Activated CD4-positive, alpha-beta T cell treated with anti-CD3 and anti-CD28 coated beads for 4 hours (primary cell): ENCODE measurements around the gene PTGS1.
"Not testable (repeated sequence)": the region's sequence is repeated elsewhere in the genome, so short reads cannot be mapped to it uniquely, and the experiment has no call there.

Experiments used
- DNase-seq, 2 donors: peaks; one replicate each; pipeline ENCODE4 v3.0.0-alpha.2; 2020

The PTGS1 gene

GRCh38 chr9:122347348-122348287, 23.2 kb upstream of the PTGS1 start:
- no peak for DNase-seq

DNA sequence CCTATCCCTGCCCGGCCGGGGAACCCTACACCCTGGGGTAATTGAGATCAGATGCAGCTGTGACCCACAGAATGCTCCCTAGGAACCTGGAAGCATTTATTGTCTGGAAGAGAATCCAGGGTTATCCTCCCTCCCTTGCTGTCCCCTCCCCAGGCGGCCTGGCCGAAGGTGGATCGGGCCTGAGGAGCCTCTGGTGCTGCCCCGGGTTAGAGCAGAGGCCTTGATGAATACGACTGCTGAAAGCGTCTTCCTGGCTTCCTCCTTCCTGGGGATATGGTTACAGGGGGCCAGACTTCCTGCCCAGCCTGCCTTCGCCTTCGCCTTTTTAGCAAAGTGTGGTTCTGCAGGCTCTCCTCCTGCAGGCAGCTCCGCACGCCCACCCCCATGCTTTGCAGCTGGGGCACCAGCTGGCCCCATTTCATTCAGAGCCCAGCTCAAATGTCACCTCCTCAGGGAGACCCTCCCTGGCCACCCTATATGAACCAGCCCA, 22.5 kb upstream of the PTGS1 start:
- DNase-seq = no peak

GRCh38 chr9:122348791-122349190, 22.0 kb upstream of the PTGS1 start:
- DNase-seq = no peak

DNA sequence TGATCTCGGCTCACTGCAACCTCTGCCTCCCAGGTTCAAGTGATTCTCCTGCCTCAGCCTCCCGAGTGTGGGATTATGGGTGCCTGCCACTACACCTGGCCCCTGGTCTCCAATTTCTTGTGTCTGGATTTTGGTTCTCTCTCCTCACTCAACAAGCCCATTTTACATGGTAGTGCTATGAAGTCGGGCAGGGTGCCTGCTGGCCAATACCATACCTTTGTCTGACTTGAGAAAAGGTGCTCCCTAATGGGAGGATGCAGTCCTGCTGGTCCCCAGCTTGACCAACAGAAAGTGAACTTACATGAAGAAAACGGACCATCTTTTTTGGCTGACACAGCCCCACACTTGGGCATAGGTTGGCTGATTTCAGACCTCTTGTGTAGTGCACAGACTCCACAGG, 21.6 kb upstream of the PTGS1 start:
- no peak for DNase-seq

DNA sequence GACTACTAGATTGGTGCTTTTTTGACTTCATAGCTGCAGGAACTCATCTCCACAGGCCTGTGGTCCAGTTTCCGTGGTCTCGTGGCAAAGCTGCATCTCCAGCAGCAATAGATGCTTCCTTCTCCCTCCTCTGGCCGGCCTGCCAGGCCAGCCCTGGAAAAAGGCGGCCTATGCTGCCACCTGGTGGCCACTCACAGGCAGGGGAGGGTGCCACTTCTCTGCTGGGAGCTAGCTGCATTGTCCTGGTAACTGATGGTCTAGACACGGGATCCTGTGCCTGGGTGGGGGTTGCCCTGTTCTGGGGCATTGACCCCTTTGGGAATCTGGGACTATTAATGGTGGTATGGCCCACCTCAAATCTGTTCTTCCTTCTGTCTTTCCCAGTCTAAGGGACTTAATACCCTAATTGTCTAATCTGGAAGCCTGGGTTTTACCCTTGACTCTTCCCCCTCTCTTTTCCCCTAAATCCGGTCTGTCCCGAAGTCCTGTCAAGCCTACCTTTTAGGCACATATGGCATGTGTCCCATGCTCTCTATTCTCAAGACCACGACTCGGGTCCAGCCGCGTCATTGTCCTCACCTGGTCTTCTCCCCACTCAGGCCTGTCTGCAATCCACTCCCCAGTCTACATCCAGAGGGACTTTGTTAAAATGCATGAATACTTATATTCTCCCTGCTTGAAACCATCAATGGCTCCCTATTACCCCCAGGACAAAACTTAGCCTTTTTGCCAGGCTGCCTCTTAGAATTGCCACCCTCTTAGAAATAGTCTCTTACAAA, 20.1 kb upstream of the PTGS1 start:
- DNase-seq = peak; percentile 64 to 73

GRCh38 chr9:122354536-122355199, 16.2 kb upstream of the PTGS1 start:
- DNase-seq = no peak

DNA sequence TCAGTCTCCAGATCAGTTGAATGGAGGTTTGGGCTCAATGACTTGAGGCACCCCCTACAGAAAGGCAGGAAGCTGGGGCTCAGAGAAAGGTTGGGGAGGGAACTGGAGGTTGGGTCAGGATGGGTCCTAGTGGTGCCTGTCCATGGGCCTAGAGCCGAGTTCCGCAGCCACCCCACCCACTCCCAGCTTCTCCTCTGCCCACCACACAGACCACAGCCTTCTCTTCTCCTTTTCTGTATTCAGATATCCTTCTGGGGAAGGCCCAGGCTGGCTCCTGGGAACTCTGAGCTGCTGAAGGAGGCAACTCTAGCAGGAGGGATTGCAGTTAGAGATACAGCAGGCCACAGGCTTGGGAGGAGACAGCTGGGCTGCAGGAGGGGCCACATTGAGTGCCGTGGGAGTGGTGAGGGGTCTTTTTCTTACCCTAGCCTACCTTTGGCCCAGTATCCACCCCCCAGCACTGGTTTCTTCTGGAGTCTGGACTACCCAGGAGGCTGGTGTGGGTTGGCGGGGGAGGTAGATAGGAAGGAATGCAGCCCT, 15.4 kb upstream of the PTGS1 start:
- DNase-seq = no peak

DNA sequence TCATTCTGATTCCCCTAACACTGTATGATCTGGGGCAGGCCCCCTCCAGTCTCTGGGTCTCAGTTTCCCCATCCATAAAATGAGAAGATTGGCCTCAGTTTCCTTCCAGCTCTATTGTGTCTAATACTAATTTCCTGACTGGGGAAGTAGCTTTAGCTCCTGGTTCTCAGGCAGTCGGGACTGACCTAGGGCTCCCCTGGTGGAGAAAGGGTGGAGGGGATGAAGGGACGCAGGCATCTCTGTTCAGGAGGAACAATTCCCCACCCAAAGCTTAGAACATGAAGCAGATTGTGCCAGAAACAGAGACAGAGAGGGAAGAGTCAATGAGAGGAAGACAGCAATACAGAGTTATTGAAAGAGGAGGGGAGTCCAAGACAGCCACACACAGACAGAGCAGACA, 14.2 kb upstream of the PTGS1 start:
- DNase-seq = no peak

GRCh38 chr9:122360891-122361290, 9.9 kb upstream of the PTGS1 start:
- no peak for DNase-seq

GRCh38 chr9:122363131-122363530, 7.7 kb upstream of the PTGS1 start:
- not testable (repeated sequence) for DNase-seq

GRCh38 chr9:122364117-122364782, 6.6 kb upstream of the PTGS1 start:
- no peak for DNase-seq

- no peak for DNase-seq
Measured at GRCh38 chr9:122364783-122365150, 6.1 kb upstream of the PTGS1 start.

DNA sequence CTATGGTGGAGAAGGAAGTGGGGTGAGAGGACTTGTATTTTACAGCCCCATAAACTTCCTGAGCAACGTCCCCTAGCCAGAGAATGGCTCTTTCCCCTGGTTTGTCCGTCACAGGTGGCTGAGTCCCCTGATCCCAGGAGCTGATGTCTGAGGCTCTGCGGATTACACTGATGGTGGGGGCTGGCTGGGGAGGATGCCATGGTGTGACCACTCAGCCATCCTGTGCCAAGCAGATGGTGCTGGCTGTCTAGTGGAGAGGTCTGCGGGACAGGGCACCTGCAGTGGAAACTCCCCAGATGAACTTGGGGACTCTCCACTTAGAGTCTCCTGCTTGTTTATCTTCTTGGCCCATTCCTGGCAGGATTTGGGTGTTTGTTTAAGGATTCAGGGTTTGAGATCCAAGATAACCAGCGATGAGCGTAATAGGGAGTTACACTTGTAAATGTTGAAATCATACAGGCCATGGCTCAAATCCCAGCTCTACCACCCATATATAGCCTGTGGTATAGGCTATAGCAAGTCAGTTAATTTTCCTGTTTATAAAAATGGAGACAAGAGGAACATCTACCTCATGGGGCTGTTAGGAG, 4.7 kb upstream of the PTGS1 start:
- DNase-seq = no peak

GRCh38 chr9:122367065-122367464, 3.8 kb upstream of the PTGS1 start:
- no peak for DNase-seq

GRCh38 chr9:122367774-122368460, 2.9 kb upstream of the PTGS1 start:
- no peak for DNase-seq

GRCh38 chr9:122368642-122369041, 2.2 kb upstream of the PTGS1 start:
- DNase-seq = no peak

DNA sequence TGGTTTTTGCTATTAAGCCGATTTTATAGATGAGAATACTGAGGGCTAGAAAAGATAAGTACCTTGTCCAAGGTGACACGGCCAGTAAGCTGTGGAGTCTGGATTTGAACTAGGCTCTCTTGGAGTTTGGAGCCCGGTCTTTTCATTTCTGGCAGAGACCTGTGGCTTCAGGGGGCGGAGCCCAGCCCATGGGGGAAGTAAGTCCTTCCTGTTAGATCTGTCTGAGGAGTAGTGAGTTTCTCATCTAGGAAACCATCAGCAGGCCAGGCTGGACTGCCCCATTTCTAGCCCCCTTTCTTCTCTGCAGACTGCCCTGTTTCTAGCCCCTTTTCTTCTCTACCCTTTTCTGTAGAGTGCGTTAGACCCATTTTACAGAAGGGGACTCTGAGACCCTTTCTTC, 521 bp upstream of the PTGS1 start:
- DNase-seq = no peak

DNA sequence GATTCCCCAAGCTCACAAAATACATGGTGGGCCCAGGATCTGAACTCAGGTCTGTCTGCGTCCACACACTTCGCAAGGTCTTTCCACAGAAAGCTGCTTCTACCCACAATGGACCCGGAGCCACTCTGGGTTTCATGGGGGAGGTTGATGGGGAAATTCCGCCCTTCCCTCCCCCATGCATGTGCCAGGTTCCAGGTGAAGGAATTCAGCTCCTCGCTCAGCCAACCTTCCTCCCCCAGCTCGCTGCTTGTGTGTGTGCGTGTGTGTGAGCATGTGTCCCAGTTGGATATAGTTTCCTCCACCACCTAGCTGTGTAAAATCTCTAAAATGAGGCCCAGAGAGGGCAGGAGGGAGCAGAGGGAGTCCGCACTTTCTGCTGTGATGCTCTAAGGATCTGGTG, 1.0 kb downstream of the PTGS1 start:
- no peak for DNase-seq

GRCh38 chr9:122372856-122373845, 2.3 kb downstream of the PTGS1 start:
- DNase-seq = no peak

- no peak for DNase-seq
Measured at GRCh38 chr9:122374885-122375420, 4.1 kb downstream of the PTGS1 start.
